Omental fat pad (tissue), 4 donors: ENCODE measurements around the gene PCYT2. TPM values are rescaled to one million over a fixed set of nuclear protein-coding genes. Genes with fewer than 3 reads are reported as not detected.

Experiments
- ATAC-seq: fragments of 150-250 bp; one replicate; pipeline ENCODE4 v1.9.1; 2016; ENCODE audit warnings: mild to moderate bottlenecking, moderate library complexity; ENCODE audit not compliant: low FRiP score
- DNase-seq: peaks from one replicate; pipeline ENCODE4 v3.0.0-alpha.2; 2019; ENCODE audit warnings: low spot score
- total RNA-seq, 4 donors: library from RNA; depleted of rRNA; stranded (reverse); fragments of >200 nt; gene quantifications; one replicate each; pipeline ENCODE4 v1.1.0, GENCODE V29; 2016
- TF ChIP-seq, protein P1 (sequence below), 3 donors: fragments of 450-650 bp; IDR thresholded peaks; one replicate each; pipeline ENCODE4 v1.5.1; 2016 to 2017; ENCODE audit warnings: antibody characterized with exemption in 3 of 3, mild to moderate bottlenecking in 3 of 3, moderate library complexity in 2 of 3

PCYT2 gene
- total RNA-seq, 4 donors from 2014 or later = 36.5 to 64.7 (median 45.5) TPM

DNA sequence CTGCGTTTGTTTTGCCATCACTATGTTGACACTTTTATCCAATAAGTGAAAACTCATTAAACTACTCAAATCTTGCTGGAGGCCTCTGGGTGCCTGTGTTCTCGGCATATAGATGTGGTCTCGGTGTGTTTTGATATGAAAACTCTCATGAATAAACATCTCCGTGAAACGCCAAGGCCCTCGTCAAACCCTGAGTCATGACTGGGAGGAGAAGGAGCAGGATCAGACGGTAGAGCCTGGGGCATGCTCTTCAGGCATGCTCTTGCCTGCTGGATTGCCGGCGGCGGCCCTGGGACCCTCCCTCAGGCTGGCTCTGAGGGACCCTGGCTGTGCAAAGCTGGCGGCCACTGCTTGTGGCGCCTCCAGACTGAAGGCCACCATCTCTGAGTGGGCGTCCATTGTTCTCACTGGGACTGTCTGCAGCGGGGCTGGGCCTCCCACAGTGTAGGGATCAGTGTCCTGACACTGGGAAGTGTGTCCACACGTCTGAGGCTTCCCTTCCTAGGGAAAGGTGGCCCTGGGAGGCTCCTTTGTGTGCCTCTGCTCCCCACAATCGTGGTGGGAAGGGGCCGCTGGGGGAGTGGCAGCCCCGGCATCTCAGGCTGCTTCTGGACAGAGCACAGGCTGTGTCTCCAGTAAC lies 10.9 kb downstream of the PCYT2 start:
- TF ChIP-seq, protein P1, sequence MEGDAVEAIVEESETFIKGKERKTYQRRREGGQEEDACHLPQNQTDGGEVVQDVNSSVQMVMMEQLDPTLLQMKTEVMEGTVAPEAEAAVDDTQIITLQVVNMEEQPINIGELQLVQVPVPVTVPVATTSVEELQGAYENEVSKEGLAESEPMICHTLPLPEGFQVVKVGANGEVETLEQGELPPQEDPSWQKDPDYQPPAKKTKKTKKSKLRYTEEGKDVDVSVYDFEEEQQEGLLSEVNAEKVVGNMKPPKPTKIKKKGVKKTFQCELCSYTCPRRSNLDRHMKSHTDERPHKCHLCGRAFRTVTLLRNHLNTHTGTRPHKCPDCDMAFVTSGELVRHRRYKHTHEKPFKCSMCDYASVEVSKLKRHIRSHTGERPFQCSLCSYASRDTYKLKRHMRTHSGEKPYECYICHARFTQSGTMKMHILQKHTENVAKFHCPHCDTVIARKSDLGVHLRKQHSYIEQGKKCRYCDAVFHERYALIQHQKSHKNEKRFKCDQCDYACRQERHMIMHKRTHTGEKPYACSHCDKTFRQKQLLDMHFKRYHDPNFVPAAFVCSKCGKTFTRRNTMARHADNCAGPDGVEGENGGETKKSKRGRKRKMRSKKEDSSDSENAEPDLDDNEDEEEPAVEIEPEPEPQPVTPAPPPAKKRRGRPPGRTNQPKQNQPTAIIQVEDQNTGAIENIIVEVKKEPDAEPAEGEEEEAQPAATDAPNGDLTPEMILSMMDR (IDR thresholded peaks at IDR 0.05) = no peak
- no peak for ATAC-seq
- DNase-seq = no peak

DNA sequence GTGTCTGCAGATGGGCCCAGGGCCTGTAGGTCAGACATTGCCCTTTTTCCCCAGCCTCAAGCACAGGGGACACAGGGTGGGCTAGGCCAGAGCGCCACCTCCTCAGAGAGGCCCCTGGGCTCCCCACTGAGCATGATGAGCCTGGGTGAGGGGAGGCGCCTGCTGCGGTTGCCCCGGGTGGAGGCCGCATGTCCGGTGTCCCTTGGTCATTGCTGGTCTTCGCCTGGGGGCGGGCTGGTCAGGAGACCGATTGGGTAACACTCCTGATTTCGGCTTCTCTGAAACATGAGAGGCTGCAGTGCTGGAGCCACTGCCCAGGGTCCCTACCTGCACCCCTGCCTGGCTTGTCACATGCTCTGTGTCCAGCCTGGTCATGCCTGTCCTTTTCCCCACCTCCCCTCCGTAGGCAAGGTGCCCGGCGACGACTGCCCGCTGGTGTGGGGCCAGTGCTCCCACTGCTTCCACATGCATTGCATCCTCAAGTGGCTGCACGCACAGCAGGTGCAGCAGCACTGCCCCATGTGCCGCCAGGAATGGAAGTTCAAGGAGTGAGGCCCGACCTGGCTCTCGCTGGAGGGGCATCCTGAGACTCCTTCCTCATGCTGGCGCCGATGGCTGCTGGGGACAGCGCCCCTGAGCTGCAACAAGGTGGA lies 11.6 kb downstream of the PCYT2 start:
- TF ChIP-seq, protein P1 (IDR thresholded peaks at IDR 0.05) = no peak
- DNase-seq (no peak), ATAC-seq (no peak)

DNA sequence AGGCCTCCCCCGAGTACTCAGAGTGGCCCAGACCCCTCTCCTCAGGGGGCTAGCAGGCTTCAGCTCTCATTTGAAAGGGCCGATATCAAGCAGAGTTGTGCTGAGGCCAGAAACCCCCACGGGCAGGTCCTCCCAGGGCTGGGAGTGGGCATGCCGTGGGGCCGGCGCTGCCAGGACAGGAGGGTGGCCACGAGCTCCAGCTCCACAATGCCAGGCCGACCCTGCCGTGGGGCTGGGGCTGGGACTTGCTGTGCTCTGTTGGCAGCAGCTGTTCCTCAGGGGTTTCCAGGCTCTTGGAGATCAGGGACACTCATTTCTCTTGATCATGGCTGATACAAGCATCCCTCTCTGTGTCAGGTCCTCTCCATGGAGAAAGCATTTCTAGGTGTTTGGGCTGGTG lies 12.3 kb downstream of the PCYT2 start:
- TF ChIP-seq, protein P1 (IDR thresholded peaks at IDR 0.05) = no peak
- DNase-seq (no peak), ATAC-seq (no peak)

DNA sequence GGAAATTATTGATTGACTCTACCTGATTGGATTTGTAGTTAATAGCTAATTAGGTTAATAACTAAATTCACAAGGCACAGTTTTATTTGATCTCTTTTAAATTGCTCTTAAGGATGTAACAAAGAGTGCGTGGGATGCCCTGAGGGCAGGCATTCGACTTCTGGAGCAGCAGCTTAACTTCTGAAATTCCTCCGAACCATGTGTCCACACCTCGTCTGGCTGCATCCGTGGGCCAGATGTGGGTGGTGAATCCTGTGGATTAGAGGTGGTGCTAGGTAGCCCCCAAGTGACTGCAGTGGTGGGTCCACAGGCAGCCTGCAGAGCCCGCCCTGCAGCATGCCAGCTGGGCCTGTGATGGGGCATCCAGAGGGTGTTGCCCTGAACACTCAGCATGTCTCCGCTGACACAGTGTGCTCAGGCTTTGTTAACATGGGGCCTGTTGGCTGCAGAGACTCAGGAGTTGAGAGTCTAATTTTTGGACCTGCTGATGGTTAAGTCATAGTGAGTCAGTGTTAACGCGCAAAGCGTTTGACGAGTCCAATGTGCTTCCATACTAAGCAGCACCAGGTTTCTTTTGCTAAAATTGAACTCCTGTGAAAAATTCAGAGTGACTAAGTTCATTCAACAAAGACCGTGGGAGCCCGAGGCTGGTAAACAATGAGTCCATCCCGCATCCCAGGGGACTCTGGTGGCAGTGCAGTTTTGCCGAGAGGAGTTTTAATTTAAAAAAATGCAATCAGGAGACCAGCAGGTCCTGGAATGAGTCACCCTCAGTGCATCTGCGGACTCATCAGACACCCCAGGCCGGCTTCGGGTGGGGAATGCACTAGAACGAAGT lies 13.0 kb downstream of the PCYT2 start:
- TF ChIP-seq, protein P1 (IDR thresholded peaks at IDR 0.05) = no peak
- DNase-seq (no peak), ATAC-seq (no peak)

DNA sequence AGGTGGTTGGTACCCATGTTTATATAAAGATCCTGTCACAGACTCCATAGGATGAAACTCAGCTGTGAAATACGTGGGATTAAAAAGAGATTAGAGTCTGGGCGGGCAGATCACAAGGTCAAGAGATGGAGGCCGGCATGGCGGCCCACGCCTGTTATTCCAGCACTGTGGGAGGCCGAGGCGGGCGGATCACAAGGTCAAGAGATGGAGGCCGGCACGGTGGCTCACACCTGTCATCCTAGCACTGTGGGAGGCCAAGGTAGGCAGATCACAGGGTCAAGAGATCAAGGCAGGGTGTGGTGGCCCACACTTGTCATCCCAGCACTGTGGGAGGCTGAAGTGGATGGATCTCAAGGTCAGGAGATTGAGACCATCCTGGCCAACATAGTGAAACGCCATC lies 15.8 kb downstream of the PCYT2 start:
- TF ChIP-seq, protein P1 (IDR thresholded peaks at IDR 0.05) = no peak
- ATAC-seq (no peak), DNase-seq (no peak)

DNA sequence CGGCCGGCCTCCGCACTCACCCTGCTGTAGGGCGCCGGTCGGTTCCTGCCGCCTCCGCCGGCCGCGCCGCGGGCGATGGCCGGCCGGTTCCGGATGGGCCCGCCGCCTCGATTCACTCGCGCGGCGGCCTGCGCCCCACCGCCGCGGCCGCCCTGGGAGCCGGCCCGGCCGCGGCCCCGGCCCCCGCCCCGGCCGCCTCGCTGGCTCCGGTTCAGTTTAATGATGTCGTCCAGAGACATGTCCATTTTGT lies 20.0 kb downstream of the PCYT2 start:
- TF ChIP-seq, protein P1 (IDR thresholded peaks at IDR 0.05) = no peak
- DNase-seq (no peak), ATAC-seq (no peak)
